ENCODE measurements around the gene CNTNAP2. TPM values are rescaled to one million over a fixed set of nuclear protein-coding genes. Genes with fewer than 3 reads are reported as not detected.

CNTNAP2 gene
- total and polyA plus RNA-seq, 4 experiments from 2014 or later = 0.19 to 0.50 (median 0.20) TPM; not detected in 1

GRCh38 chr7:146991596-146991995, 875.0 kb downstream of the CNTNAP2 start:
- intact Hi-C loops (cut with micrococcal nuclease) = no loop called here
- Histone ChIP-seq H3K27ac (ENCODE audit: low read depth, low read length) (no peak overlapping the region), H3K27me3 (ENCODE audit: insufficient read depth, low read length) (no peaks in the 10 kb centered on the region), H3K36me3 (ENCODE audit: insufficient read depth, low read length) (no peaks in the 10 kb centered on the region), H3K9me3 (ENCODE audit: control insufficient read depth in 1 of 2, low read length in 2 of 2) (no peaks in the 10 kb centered on the region), H3K4me1 (ENCODE audit: insufficient read depth, low read length) (no peaks in the 10 kb centered on the region), H3K4me3 (ENCODE audit: low read length in 2 of 2) (no peak overlapping the region)
- POLR2A ChIA-PET (ENCODE audit: partially characterized antibody) = no interaction called here
- DNase-seq = no peak
- Mint-ChIP-seq H3K4me1 (no peaks in the 10 kb centered on the region), H3K27me3 (no peaks in the 10 kb centered on the region), H3K36me3 (no peaks in the 10 kb centered on the region), H3K27ac (no peak overlapping the region), H3K4me3 (no peak overlapping the region), H3K9me3 (peaks cover 0 to 19% (median 3%) of the 10 kb centered on the region in 8 donors)
- CTCF ChIA-PET (ENCODE audit: partially characterized antibody) = no interaction called here

- H3K27me3 ChIP-seq (ENCODE audit: insufficient read depth, low read length) = no peaks in the 10 kb centered on the region
- no peaks in the 10 kb centered on the region for H3K4me1 Mint-ChIP-seq
- H3K4me3 ChIP-seq (ENCODE audit: low read length in 2 of 2) = no peak overlapping the region
- no peak overlapping the region for H3K4me3 Mint-ChIP-seq
- CTCF ChIA-PET (ENCODE audit: partially characterized antibody) = no interaction called here
- intact Hi-C loops (cut with micrococcal nuclease) = no loop called here
- H3K27ac ChIP-seq (ENCODE audit: low read depth, low read length) = no peak overlapping the region
- peaks cover 0 to 24% (median 3%) of the 10 kb centered on the region in 8 donors for H3K9me3 Mint-ChIP-seq
- H3K9me3 ChIP-seq (ENCODE audit: control insufficient read depth in 1 of 2, low read length in 2 of 2) = no peaks in the 10 kb centered on the region
- no peaks in the 10 kb centered on the region for H3K36me3 ChIP-seq (ENCODE audit: insufficient read depth, low read length)
- no peaks in the 10 kb centered on the region for H3K4me1 ChIP-seq (ENCODE audit: insufficient read depth, low read length)
- H3K27me3 Mint-ChIP-seq = no peaks in the 10 kb centered on the region
- no peak overlapping the region for H3K27ac Mint-ChIP-seq
- DNase-seq = no peak
- POLR2A ChIA-PET (ENCODE audit: partially characterized antibody) = no interaction called here
- H3K36me3 Mint-ChIP-seq = no peaks in the 10 kb centered on the region
These were observed 877.2 kb downstream of the CNTNAP2 start for GRCh38 chr7:146993764-146994163.

GRCh38 chr7:147008530-147008929, 891.9 kb downstream of the CNTNAP2 start:
- ChIA-PET CTCF (ENCODE audit: partially characterized antibody) (no interaction called here), POLR2A (ENCODE audit: partially characterized antibody) (no interaction called here)
- H3K4me1 Mint-ChIP-seq = no peaks in the 10 kb centered on the region
- no peak overlapping the region for H3K4me3 Mint-ChIP-seq
- no peak overlapping the region for H3K27ac Mint-ChIP-seq
- no peaks in the 10 kb centered on the region for H3K36me3 ChIP-seq (ENCODE audit: insufficient read depth, low read length)
- no peak overlapping the region for H3K27ac ChIP-seq (ENCODE audit: low read depth, low read length)
- H3K27me3 Mint-ChIP-seq = no peaks in the 10 kb centered on the region
- DNase-seq = no peak
- no peaks in the 10 kb centered on the region for H3K27me3 ChIP-seq (ENCODE audit: insufficient read depth, low read length)
- no peaks in the 10 kb centered on the region for H3K9me3 ChIP-seq (ENCODE audit: control insufficient read depth in 1 of 2, low read length in 2 of 2)
- intact Hi-C loops (cut with micrococcal nuclease) = no loop called here
- peaks cover 0 to 16% (median 5%) of the 10 kb centered on the region in 8 donors for H3K9me3 Mint-ChIP-seq
- no peak overlapping the region for H3K4me3 ChIP-seq (ENCODE audit: low read length in 2 of 2)
- H3K4me1 ChIP-seq (ENCODE audit: insufficient read depth, low read length) = no peaks in the 10 kb centered on the region
- H3K36me3 Mint-ChIP-seq = no peaks in the 10 kb centered on the region

GRCh38 chr7:147012666-147013065, 896.1 kb downstream of the CNTNAP2 start:
- DNase-seq = no peak
- Histone ChIP-seq H3K4me1 (ENCODE audit: insufficient read depth, low read length) (no peaks in the 10 kb centered on the region), H3K27me3 (ENCODE audit: insufficient read depth, low read length) (no peaks in the 10 kb centered on the region), H3K4me3 (ENCODE audit: low read length in 2 of 2) (no peak overlapping the region), H3K9me3 (ENCODE audit: control insufficient read depth in 1 of 2, low read length in 2 of 2) (no peaks in the 10 kb centered on the region), H3K27ac (ENCODE audit: low read depth, low read length) (no peak overlapping the region), H3K36me3 (ENCODE audit: insufficient read depth, low read length) (no peaks in the 10 kb centered on the region)
- ChIA-PET POLR2A (ENCODE audit: partially characterized antibody) (no interaction called here), CTCF (ENCODE audit: partially characterized antibody) (no interaction called here)
- no peak overlapping the region for H3K27ac Mint-ChIP-seq
- H3K9me3 Mint-ChIP-seq = peaks cover 0 to 27% (median 6%) of the 10 kb centered on the region in 8 donors
- H3K36me3 Mint-ChIP-seq = no peaks in the 10 kb centered on the region
- H3K27me3 Mint-ChIP-seq = no peaks in the 10 kb centered on the region
- intact Hi-C loops (cut with micrococcal nuclease) = no loop called here
- H3K4me1 Mint-ChIP-seq = no peaks in the 10 kb centered on the region
- no peak overlapping the region for H3K4me3 Mint-ChIP-seq

GRCh38 chr7:147013825-147014224, 897.2 kb downstream of the CNTNAP2 start:
- H3K36me3 ChIP-seq (ENCODE audit: insufficient read depth, low read length) = no peaks in the 10 kb centered on the region
- Mint-ChIP-seq H3K4me1 (no peaks in the 10 kb centered on the region), H3K27ac (no peak overlapping the region), H3K36me3 (no peaks in the 10 kb centered on the region), H3K9me3 (peaks cover 0 to 22% (median 6%) of the 10 kb centered on the region in 8 donors), H3K4me3 (no peak overlapping the region), H3K27me3 (no peaks in the 10 kb centered on the region)
- intact Hi-C loops (cut with micrococcal nuclease) = no loop called here
- H3K4me1 ChIP-seq (ENCODE audit: insufficient read depth, low read length) = no peaks in the 10 kb centered on the region
- ChIA-PET CTCF (ENCODE audit: partially characterized antibody) (no interaction called here), POLR2A (ENCODE audit: partially characterized antibody) (no interaction called here)
- no peak for DNase-seq
- H3K27ac ChIP-seq (ENCODE audit: low read depth, low read length) = no peak overlapping the region
- no peaks in the 10 kb centered on the region for H3K27me3 ChIP-seq (ENCODE audit: insufficient read depth, low read length)
- no peaks in the 10 kb centered on the region for H3K9me3 ChIP-seq (ENCODE audit: control insufficient read depth in 1 of 2, low read length in 2 of 2)
- H3K4me3 ChIP-seq (ENCODE audit: low read length in 2 of 2) = no peak overlapping the region

GRCh38 chr7:147014286-147014955, 897.8 kb downstream of the CNTNAP2 start:
- Mint-ChIP-seq H3K27me3 (no peaks in the 10 kb centered on the region), H3K4me1 (no peaks in the 10 kb centered on the region), H3K36me3 (no peaks in the 10 kb centered on the region), H3K27ac (no peak overlapping the region), H3K4me3 (no peak overlapping the region), H3K9me3 (peaks cover 0 to 22% (median 6%) of the 10 kb centered on the region in 8 donors)
- DNase-seq = no peak
- Histone ChIP-seq H3K4me1 (ENCODE audit: insufficient read depth, low read length) (no peaks in the 10 kb centered on the region), H3K9me3 (ENCODE audit: control insufficient read depth in 1 of 2, low read length in 2 of 2) (no peaks in the 10 kb centered on the region), H3K27me3 (ENCODE audit: insufficient read depth, low read length) (no peaks in the 10 kb centered on the region), H3K36me3 (ENCODE audit: insufficient read depth, low read length) (no peaks in the 10 kb centered on the region), H3K27ac (ENCODE audit: low read depth, low read length) (no peak overlapping the region), H3K4me3 (ENCODE audit: low read length in 2 of 2) (no peak overlapping the region)
- CTCF ChIA-PET (ENCODE audit: partially characterized antibody) = no interaction called here
- POLR2A ChIA-PET (ENCODE audit: partially characterized antibody) = no interaction called here
- intact Hi-C loops (cut with micrococcal nuclease) = no loop called here

GRCh38 chr7:147015999-147016398, 899.4 kb downstream of the CNTNAP2 start:
- Mint-ChIP-seq H3K9me3 (peaks cover 0 to 22% (median 6%) of the 10 kb centered on the region in 8 donors), H3K4me1 (no peaks in the 10 kb centered on the region), H3K4me3 (no peak overlapping the region), H3K36me3 (no peaks in the 10 kb centered on the region), H3K27ac (no peak overlapping the region), H3K27me3 (no peaks in the 10 kb centered on the region)
- CTCF ChIA-PET (ENCODE audit: partially characterized antibody) = no interaction called here
- no peak overlapping the region for H3K27ac ChIP-seq (ENCODE audit: low read depth, low read length)
- intact Hi-C loops (cut with micrococcal nuclease) = no loop called here
- H3K9me3 ChIP-seq (ENCODE audit: control insufficient read depth in 1 of 2, low read length in 2 of 2) = no peaks in the 10 kb centered on the region
- no peaks in the 10 kb centered on the region for H3K36me3 ChIP-seq (ENCODE audit: insufficient read depth, low read length)
- H3K4me3 ChIP-seq (ENCODE audit: low read length in 2 of 2) = no peak overlapping the region
- no peaks in the 10 kb centered on the region for H3K27me3 ChIP-seq (ENCODE audit: insufficient read depth, low read length)
- no peak for DNase-seq
- no peaks in the 10 kb centered on the region for H3K4me1 ChIP-seq (ENCODE audit: insufficient read depth, low read length)
- POLR2A ChIA-PET (ENCODE audit: partially characterized antibody) = no interaction called here

- H3K9me3 ChIP-seq (ENCODE audit: control insufficient read depth in 1 of 2, low read length in 2 of 2) = no peaks in the 10 kb centered on the region
- no peaks in the 10 kb centered on the region for H3K4me1 ChIP-seq (ENCODE audit: insufficient read depth, low read length)
- Mint-ChIP-seq H3K36me3 (no peaks in the 10 kb centered on the region), H3K9me3 (peaks cover 0 to 13% (median under 1%) of the 10 kb centered on the region in 8 donors), H3K4me3 (no peak overlapping the region), H3K4me1 (no peaks in the 10 kb centered on the region), H3K27ac (no peak overlapping the region), H3K27me3 (no peaks in the 10 kb centered on the region)
- ChIA-PET CTCF (ENCODE audit: partially characterized antibody) (no interaction called here), POLR2A (ENCODE audit: partially characterized antibody) (no interaction called here)
- H3K36me3 ChIP-seq (ENCODE audit: insufficient read depth, low read length) = no peaks in the 10 kb centered on the region
- H3K27me3 ChIP-seq (ENCODE audit: insufficient read depth, low read length) = no peaks in the 10 kb centered on the region
- no peak overlapping the region for H3K27ac ChIP-seq (ENCODE audit: low read depth, low read length)
- intact Hi-C loops (cut with micrococcal nuclease) = no loop called here
- DNase-seq = no peak
- H3K4me3 ChIP-seq (ENCODE audit: low read length in 2 of 2) = no peak overlapping the region
These were observed 905.5 kb downstream of the CNTNAP2 start for GRCh38 chr7:147022056-147022455.
